ENCODE results near the gene CBLN3.

CBLN3 gene

DNA sequence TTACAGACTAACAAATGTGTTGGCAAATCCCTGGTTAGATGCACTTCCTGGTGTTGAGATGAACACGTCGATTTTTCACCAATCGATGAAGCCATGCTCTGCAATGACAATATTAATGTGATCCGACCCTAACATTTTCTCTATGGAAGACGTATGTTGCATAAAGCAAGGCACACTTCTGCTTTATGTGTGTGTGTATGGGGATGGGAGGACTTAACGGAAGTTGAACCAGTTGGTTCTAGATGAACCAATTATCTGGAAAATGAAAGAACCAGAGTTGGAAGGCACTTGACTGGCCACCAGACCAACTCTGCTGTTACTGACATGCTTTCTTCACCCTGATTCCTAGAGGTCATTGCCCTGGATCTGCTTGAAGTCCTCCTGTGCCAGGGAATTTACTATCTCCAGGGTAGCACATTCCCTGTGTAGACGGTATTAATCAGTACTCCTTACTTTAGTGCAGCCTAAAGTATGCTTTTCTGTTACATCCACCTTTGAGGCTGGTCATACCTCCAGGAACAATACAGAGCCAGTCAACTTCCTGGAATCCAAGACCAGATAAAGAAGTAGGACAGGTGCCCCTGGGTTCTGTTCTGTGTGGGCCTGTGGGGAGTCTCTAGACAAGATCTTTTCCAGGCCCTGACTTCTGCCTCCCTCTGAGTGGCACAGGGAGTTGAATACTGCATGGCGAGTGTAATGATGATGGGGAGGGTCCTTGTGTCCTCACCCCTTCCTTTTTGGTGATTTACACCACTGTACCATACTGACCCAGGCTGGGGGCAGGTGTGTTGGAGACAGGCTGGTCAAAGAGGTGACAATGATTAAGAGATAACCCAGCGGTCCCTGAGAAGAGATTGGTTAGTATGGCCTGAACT, 9.0 kb upstream of the CBLN3 start:
- Histone ChIP-seq H3K36me3 (ENCODE audit: control insufficient read depth, insufficient read depth, low read length) (peaks cover 62% of the 10 kb centered on the region), H3K27ac (ENCODE audit: low read depth, low read length, severe bottlenecking) (no peak overlapping the region), H3K9me3 (ENCODE audit: control insufficient read depth, low read length) (no peaks in the 10 kb centered on the region), H3K4me3 (ENCODE audit: extremely low read depth, insufficient read depth, low read length, poor library complexity, severe bottlenecking) (no peak overlapping the region), H3K4me1 (ENCODE audit: control insufficient read depth, insufficient read depth, low read length, poor library complexity, severe bottlenecking) (peaks cover 18% of the 10 kb centered on the region)
- 79 to 86% methylated on average over 6 to 7 of the region's 9 CpGs for WGBS, 2 experiments (ENCODE audit: insufficient coverage in 2 of 2)

DNA sequence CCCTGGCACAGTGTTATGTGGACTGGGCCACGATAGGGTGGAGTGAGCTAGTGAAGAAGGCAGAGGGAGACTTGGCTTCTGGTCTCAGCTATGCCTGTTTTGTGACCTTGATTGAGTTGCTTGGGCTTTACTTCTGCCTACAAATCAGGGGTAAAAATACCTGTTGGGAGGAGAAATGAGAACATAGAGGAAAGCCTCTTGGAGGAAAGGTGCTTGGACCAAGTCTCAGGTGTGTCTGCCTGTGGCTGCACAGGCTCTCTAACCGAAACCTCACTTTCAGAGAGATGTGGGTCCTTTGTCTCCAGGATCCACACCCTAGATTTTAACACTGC, 8.2 kb upstream of the CBLN3 start:
- Histone ChIP-seq H3K4me1 (ENCODE audit: control insufficient read depth, insufficient read depth, low read length, poor library complexity, severe bottlenecking) (peaks cover 18% of the 10 kb centered on the region), H3K36me3 (ENCODE audit: control insufficient read depth, insufficient read depth, low read length) (peaks cover 70% of the 10 kb centered on the region), H3K9me3 (ENCODE audit: control insufficient read depth, low read length) (no peaks in the 10 kb centered on the region), H3K4me3 (ENCODE audit: extremely low read depth, insufficient read depth, low read length, poor library complexity, severe bottlenecking) (no peak overlapping the region), H3K27ac (ENCODE audit: low read depth, low read length, severe bottlenecking) (no peak overlapping the region)
- WGBS, 2 experiments (ENCODE audit: insufficient coverage in 2 of 2) = 86 to 91% methylated on average over 2 of the region's 2 CpGs

DNA sequence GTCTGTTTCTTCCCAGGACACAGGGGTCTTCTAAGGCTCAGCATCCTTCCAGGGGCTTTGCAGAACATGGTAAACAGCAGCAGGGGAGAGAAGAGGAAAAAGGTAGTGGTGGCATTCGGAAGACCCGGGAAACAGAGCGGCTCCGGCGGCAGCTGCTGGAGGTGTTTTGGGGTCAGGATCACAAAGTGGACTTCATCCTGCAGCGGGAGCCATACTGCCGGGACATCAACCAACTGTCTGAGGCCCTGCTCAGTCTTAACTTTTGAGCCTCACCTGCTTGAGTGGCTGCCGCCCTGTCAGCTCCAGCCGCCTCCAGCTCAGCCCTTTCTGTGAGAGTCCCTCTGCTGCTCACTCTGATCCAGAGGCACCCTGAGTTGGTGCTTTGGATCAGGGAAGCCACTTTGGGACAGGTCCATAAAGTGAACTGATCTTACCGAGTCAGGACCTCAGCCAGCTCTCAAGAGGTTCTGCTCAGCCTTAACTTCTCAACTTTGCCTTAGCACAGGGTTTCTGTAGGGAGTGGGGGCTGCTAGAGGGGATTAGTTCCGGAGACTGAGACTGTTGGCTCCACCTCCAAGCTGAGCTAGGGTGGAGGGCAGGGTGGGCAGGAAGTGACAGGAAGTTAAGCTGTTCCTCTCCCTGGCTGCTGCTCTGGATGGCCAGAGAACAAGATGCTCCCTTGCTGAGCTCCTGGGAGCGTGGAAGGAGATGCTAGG, 7.7 kb upstream of the CBLN3 start:
- Histone ChIP-seq H3K27ac (ENCODE audit: low read depth, low read length, severe bottlenecking) (no peak overlapping the region), H3K36me3 (ENCODE audit: control insufficient read depth, insufficient read depth, low read length) (peaks cover 74% of the 10 kb centered on the region), H3K4me1 (ENCODE audit: control insufficient read depth, insufficient read depth, low read length, poor library complexity, severe bottlenecking) (peaks cover 18% of the 10 kb centered on the region), H3K4me3 (ENCODE audit: extremely low read depth, insufficient read depth, low read length, poor library complexity, severe bottlenecking) (no peak overlapping the region), H3K9me3 (ENCODE audit: control insufficient read depth, low read length) (no peaks in the 10 kb centered on the region)
- WGBS, 2 experiments (ENCODE audit: insufficient coverage in 2 of 2) = 85 to 89% methylated on average over 12 of the region's 12 CpGs

DNA sequence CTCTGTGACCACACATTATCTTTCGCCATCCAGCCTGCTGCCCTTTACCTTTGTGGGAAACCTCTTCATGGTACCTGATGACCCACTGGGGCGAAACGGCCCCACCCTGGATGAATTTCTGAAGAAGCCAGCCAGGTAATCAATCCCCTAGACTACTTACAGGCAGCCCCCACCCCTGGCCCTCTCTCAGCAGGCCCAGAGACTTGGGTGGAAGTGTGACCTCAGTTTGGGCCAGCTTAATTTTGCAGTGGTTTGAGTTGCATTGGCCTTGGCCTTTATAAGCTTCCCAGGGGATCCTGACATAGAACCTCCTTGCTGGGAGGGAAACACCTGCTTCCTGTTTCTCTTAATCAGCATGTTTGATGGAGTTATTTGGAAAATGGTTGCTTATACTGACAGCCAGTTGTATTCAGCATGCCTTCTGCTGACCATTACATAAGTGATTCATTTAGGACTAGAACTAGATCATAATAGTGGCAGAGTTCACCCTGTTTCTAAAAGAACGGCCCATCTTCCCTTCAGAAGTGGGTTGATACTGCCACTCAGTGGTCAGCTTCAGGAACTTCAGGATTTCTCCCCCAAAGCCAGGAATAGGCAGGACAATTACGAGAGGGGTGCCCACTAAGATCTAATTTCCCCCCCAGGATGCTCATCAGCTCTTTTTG, 7.0 kb upstream of the CBLN3 start:
- Histone ChIP-seq H3K4me1 (ENCODE audit: control insufficient read depth, insufficient read depth, low read length, poor library complexity, severe bottlenecking) (peaks cover 18% of the 10 kb centered on the region), H3K4me3 (ENCODE audit: extremely low read depth, insufficient read depth, low read length, poor library complexity, severe bottlenecking) (no peak overlapping the region), H3K27ac (ENCODE audit: low read depth, low read length, severe bottlenecking) (no peak overlapping the region), H3K36me3 (ENCODE audit: control insufficient read depth, insufficient read depth, low read length) (peaks cover 76% of the 10 kb centered on the region), H3K9me3 (ENCODE audit: control insufficient read depth, low read length) (no peaks in the 10 kb centered on the region)
- WGBS, 2 experiments (ENCODE audit: insufficient coverage in 2 of 2) = 70 to 77% methylated on average over 3 to 4 of the region's 5 CpGs

DNA sequence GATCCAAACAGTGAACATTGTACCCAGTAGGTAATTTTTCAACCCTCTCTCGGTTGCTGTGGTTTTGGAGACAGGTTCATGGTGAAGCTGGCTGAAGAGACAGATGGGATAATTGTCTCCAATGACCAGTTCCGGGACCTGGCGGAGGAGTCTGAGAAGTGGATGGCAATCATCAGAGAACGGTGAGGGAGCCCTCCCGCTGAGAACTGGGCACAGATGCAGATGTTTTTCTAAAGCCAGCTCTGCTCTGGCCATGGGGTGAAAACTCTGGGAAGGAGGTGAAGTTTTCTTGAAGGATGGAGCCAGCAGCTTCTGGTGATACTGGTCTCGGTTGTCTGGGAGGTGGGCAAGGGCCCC, 6.5 kb upstream of the CBLN3 start:
- Histone ChIP-seq H3K9me3 (ENCODE audit: control insufficient read depth, low read length) (no peaks in the 10 kb centered on the region), H3K4me1 (ENCODE audit: control insufficient read depth, insufficient read depth, low read length, poor library complexity, severe bottlenecking) (peaks cover 18% of the 10 kb centered on the region), H3K36me3 (ENCODE audit: control insufficient read depth, insufficient read depth, low read length) (peaks cover 73% of the 10 kb centered on the region), H3K4me3 (ENCODE audit: extremely low read depth, insufficient read depth, low read length, poor library complexity, severe bottlenecking) (no peak overlapping the region), H3K27ac (ENCODE audit: low read depth, low read length, severe bottlenecking) (no peak overlapping the region)
- 87 to 94% methylated on average over 5 of the region's 6 CpGs for WGBS, 2 experiments (ENCODE audit: insufficient coverage in 2 of 2)

DNA sequence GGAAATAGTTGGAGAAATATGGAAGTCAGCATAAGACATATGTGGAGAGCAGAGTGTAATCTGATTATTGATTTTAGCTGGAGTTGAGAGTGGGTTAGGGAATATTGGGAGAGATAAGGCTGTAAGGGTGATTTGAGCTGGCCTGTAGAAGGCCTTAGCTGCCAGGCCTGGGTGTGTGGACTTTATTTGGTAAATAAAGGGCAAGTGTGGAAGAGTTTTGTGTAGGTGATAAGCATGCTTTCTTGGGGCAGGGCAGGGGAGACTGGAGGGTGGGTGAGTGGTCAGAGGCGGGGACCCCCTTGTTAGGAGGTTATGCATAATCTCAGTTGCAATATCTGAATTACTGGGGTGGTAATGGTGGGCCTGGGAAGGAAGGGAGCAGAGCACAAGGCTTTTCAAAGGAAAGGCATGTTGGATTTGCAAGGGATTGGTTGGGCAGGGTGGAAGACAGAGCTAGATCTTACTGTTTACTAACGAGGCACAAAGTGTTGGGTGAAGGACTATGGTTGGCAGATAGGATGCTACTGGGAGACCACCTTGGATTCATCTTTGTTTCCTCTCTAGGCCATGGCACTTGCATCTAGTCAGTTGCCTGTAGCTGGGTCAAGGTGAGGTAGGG, 5.8 kb upstream of the CBLN3 start:
- H3K9me3 ChIP-seq (ENCODE audit: control insufficient read depth, low read length) = no peaks in the 10 kb centered on the region
- H3K4me3 ChIP-seq (ENCODE audit: extremely low read depth, insufficient read depth, low read length, poor library complexity, severe bottlenecking) = no peak overlapping the region
- WGBS, 2 experiments (ENCODE audit: insufficient coverage in 2 of 2) = 100% methylated on average over 1 of the region's 2 CpGs
- H3K4me1 ChIP-seq (ENCODE audit: control insufficient read depth, insufficient read depth, low read length, poor library complexity, severe bottlenecking) = peaks cover 14% of the 10 kb centered on the region
- no peak overlapping the region for H3K27ac ChIP-seq (ENCODE audit: low read depth, low read length, severe bottlenecking)
- peaks cover 67% of the 10 kb centered on the region for H3K36me3 ChIP-seq (ENCODE audit: control insufficient read depth, insufficient read depth, low read length)

DNA sequence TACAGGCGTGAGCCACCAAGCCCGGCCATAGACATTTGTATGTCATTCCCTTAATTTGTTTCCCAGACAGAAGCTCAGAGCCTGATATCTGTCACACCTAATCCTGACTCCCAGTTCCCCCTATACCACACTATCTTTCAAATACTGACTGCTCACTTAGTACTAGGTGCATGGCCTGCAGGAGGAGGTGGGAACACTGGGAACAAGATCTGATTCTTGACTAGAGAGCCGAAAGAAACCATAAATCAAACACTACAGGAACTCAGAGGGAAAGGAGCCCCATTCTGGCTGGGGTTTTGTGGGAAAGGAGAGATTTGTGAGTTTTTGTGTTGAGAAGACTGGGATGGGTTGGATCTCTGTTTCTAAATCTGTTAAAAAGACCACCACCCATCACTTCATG, 5.2 kb upstream of the CBLN3 start:
- Histone ChIP-seq H3K4me3 (ENCODE audit: extremely low read depth, insufficient read depth, low read length, poor library complexity, severe bottlenecking) (no peak overlapping the region), H3K36me3 (ENCODE audit: control insufficient read depth, insufficient read depth, low read length) (peaks cover 60% of the 10 kb centered on the region), H3K4me1 (ENCODE audit: control insufficient read depth, insufficient read depth, low read length, poor library complexity, severe bottlenecking) (peaks cover 14% of the 10 kb centered on the region), H3K27ac (ENCODE audit: low read depth, low read length, severe bottlenecking) (no peak overlapping the region), H3K9me3 (ENCODE audit: control insufficient read depth, low read length) (no peaks in the 10 kb centered on the region)
- WGBS, 2 experiments (ENCODE audit: insufficient coverage in 2 of 2) = 85 to 94% methylated on average over 2 of the region's 3 CpGs

DNA sequence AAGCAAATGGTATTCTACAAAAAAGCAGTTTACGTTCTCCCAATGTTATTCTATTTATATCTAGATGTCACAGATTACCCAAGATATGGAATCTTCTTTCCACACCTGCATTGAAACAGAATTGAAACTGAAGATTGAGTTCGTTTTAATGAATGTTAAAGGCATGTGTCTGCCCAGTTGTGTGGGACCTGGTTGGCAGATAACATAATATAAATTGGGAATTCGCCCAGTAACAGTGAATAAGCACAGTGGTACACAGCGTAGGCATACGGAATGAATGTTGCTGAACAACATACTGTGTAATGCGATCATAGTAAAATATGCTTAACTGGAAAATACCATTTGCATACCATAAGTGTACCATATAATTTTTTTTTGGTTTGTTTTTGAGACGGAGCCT, 4.6 kb upstream of the CBLN3 start:
- Histone ChIP-seq H3K4me1 (ENCODE audit: control insufficient read depth, insufficient read depth, low read length, poor library complexity, severe bottlenecking) (peaks cover 17% of the 10 kb centered on the region), H3K36me3 (ENCODE audit: control insufficient read depth, insufficient read depth, low read length) (peaks cover 54% of the 10 kb centered on the region), H3K9me3 (ENCODE audit: control insufficient read depth, low read length) (no peaks in the 10 kb centered on the region), H3K27ac (ENCODE audit: low read depth, low read length, severe bottlenecking) (no peak overlapping the region), H3K4me3 (ENCODE audit: extremely low read depth, insufficient read depth, low read length, poor library complexity, severe bottlenecking) (no peak overlapping the region)
- 100% methylated on average over 3 of the region's 7 CpGs for WGBS, 2 experiments (ENCODE audit: insufficient coverage in 2 of 2)

DNA sequence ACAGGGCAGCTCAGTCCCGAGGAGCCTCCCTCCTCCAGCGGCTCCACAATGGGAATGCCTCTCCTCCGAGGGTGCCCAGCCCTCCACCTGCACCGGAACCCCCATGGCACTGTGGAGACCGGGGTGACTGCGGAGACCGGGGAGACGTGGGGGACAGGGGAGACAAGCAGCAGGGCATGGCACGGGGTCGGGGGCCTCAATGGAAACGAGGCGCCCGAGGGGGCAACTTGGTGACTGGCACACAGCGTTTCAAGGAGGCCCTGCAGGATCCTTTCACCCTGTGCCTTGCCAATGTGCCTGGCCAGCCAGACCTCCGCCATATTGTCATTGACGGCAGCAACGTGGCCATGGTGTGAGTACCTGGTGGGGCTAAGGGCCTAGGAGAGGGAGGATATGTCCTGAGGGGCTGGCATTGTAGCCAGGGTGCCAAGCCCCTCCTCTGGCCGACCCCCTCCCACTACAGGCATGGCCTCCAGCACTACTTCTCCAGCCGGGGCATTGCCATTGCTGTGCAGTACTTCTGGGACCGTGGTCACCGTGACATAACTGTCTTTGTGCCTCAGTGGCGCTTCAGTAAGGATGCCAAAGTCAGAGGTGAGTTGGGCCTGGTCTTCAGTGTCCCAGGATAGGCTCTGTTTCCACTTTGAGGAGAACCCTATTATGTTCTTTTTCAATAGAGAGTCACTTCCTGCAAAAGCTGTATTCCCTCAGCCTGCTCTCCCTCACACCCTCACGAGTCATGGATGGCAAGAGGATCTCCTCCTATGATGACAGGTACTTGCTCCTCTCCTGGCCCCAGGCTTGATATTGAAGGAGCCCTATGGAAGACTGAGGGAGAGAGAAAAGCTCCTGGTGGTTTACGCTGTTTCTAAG, 3.0 kb upstream of the CBLN3 start:
- Histone ChIP-seq H3K9me3 (ENCODE audit: control insufficient read depth, low read length) (no peaks in the 10 kb centered on the region), H3K27ac (ENCODE audit: low read depth, low read length, severe bottlenecking) (no peak overlapping the region), H3K4me3 (ENCODE audit: extremely low read depth, insufficient read depth, low read length, poor library complexity, severe bottlenecking) (no peak overlapping the region), H3K4me1 (ENCODE audit: control insufficient read depth, insufficient read depth, low read length, poor library complexity, severe bottlenecking) (peaks cover 16% of the 10 kb centered on the region), H3K36me3 (ENCODE audit: control insufficient read depth, insufficient read depth, low read length) (peaks cover 38% of the 10 kb centered on the region)
- WGBS, 2 experiments (ENCODE audit: insufficient coverage in 2 of 2) = 93 to 96% methylated on average over 19 to 22 of the region's 24 CpGs

Measured in mesodermal cell (in vitro differentiated cells).